OCI-LY7 (cell line): ENCODE data around the gene PHF21B.

Experiments
- CTCF ChIP-seq: fragments of 200-600 bp; sonication (generic); conservative IDR thresholded peaks from 2 replicates; pipeline ENCODE4 v1.5.1; 2014; ENCODE audit warnings: mild to moderate bottlenecking, antibody characterized with exemption, low read length, moderate library complexity, mixed read lengths
- EZH2phosphoT487 ChIP-seq: fragments of 200-600 bp; sonication (generic); IDR thresholded peaks from 2 replicates; pipeline ENCODE4 v1.6.1; 2018; ENCODE audit warnings: low read depth, borderline replicate concordance, mild to moderate bottlenecking, mixed run types, antibody characterized with exemption, low read length, moderate library complexity, mixed read lengths

DNA sequence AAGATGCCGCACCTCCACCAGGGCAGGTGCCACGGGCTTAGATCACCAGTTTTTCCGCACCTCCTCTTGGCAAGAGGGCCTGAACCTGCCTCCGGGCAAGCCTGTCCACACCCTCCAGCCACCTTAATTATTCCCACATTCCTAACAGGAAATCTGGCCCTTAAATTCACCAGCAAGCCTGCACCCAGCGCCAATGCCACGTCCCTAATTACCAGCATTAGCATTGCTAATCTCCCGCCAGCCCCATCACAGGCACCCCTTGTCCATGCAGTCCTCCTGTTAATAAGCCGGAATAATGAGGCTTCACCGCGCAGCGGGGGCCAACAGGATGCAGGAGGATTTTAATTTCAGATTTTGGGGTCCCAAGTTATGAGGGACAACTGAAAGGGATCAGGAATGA is 69.7 kb downstream of the PHF21B start:
- no peak for TF ChIP-seq CTCF
- TF ChIP-seq EZH2phosphoT487 = no peak
